ENCODE measurements around the gene IBTK. TPM values are rescaled to one million over a fixed set of nuclear protein-coding genes. Genes with fewer than 3 reads are reported as not detected.

Gene IBTK
- total RNA-seq, 4 donors from 2014 or later, result 26.2 to 38.6 (median 27.2) TPM

GRCh38 chr6:82123632-82124031, 123.9 kb downstream of the IBTK start:
- no peak overlapping the region for H3K4me3 ChIP-seq
- 96% methylated on average over 7 of the region's 7 CpGs for WGBS

More at GRCh38 chr6:82123632-82124031, 123.9 kb downstream of the IBTK start:
- no peak for DNase-seq (ENCODE audit: extremely low spot score)
- no peak for TF ChIP-seq POLR2A (IDR thresholded peaks at IDR 0.05; ENCODE audit: low read depth)
- no peak for TF ChIP-seq EP300 (IDR thresholded peaks at IDR 0.05)
- TF ChIP-seq POLR2AphosphoS5 (IDR thresholded peaks at IDR 0.05), result no peak
- TF ChIP-seq CTCF (IDR thresholded peaks at IDR 0.05), result no peak
- no peaks in the 10 kb centered on the region for H3K27me3 ChIP-seq
- no peak overlapping the region for H3K27ac ChIP-seq (replicated peaks in 1 of 4)
- intact Hi-C loops (cut with DNase I), result no loop called here
- H3K9me3 ChIP-seq, result no peaks in the 10 kb centered on the region
- no peaks in the 10 kb centered on the region for H3K36me3 ChIP-seq
- H3K4me1 ChIP-seq, result no peaks in the 10 kb centered on the region

Small RNA genes lying within 50 kb of the gene (small RNA-seq; reads per million reads assigned to genes)
- gene RNU6-130P, result 0 reads per million in 3 donors

Other genes with a start within 250 kb of the IBTK start
- gene TPBG, start 116.1 kb upstream of the IBTK start, total RNA-seq, result 100 to 1,000 TPM; 111 to 181 (median 118) TPM

Data from esophagus muscularis mucosa (tissue), 4 donors.